NCI-H2196 (cell line): Measurements from ENCODE around the gene TAS2R40.

Source experiments
- DNase-seq: peaks from one replicate; lab custom pipeline; 2025; ENCODE audit not compliant: unreplicated experiment; lab: John Stamatoyannopoulos, UW

Gene TAS2R40

GRCh38 chr7:143222782-143223181 is 945 bp downstream of the TAS2R40 start:
- DNase-seq = no peak

- no peak for DNase-seq
These were observed 1.9 kb downstream of the TAS2R40 start for GRCh38 chr7:143223784-143224183.

- DNase-seq = no peak
These were observed 3.2 kb downstream of the TAS2R40 start for GRCh38 chr7:143225047-143225446.

GRCh38 chr7:143227806-143228205 is 6.0 kb downstream of the TAS2R40 start:
- no peak for DNase-seq

- DNase-seq = no peak
These were observed 7.4 kb downstream of the TAS2R40 start for GRCh38 chr7:143229054-143229790.

GRCh38 chr7:143230602-143231457 is 9.0 kb downstream of the TAS2R40 start:
- no peak for DNase-seq

GRCh38 chr7:143233816-143234532 is 12.1 kb downstream of the TAS2R40 start:
- no peak for DNase-seq

GRCh38 chr7:143234533-143234875 is 12.7 kb downstream of the TAS2R40 start:
- DNase-seq = no peak

- no peak for DNase-seq
These were observed 13.7 kb downstream of the TAS2R40 start for GRCh38 chr7:143235561-143235960.

- no peak for DNase-seq
These were observed 14.7 kb downstream of the TAS2R40 start for GRCh38 chr7:143236408-143236990.

GRCh38 chr7:143237366-143237765 is 15.5 kb downstream of the TAS2R40 start:
- no peak for DNase-seq

GRCh38 chr7:143238289-143238980 is 16.6 kb downstream of the TAS2R40 start:
- no peak for DNase-seq

- no peak for DNase-seq
These were observed 18.0 kb downstream of the TAS2R40 start for GRCh38 chr7:143239813-143240212.

GRCh38 chr7:143240291-143241168 is 18.7 kb downstream of the TAS2R40 start:
- peak; percentile 62 for DNase-seq

GRCh38 chr7:143242306-143242705 is 20.5 kb downstream of the TAS2R40 start:
- no peak for DNase-seq

- DNase-seq = no peak
These were observed 21.3 kb downstream of the TAS2R40 start for GRCh38 chr7:143243111-143243510.

GRCh38 chr7:143243614-143244013 is 21.8 kb downstream of the TAS2R40 start:
- no peak for DNase-seq

GRCh38 chr7:143244321-143244720 is 22.5 kb downstream of the TAS2R40 start:
- no peak for DNase-seq

- no peak for DNase-seq
These were observed 23.3 kb downstream of the TAS2R40 start for GRCh38 chr7:143245123-143245522.

- DNase-seq = no peak
These were observed 25.5 kb downstream of the TAS2R40 start for GRCh38 chr7:143247372-143247771.
